K562 (cell line): Measurements from ENCODE around the gene GXYLT2. TPM values are rescaled to one million over a fixed set of nuclear protein-coding genes. Genes with fewer than 3 reads are reported as not detected.

ENCODE experiments used
- ATAC-seq: fragments of 200-7000 bp; cut with Tn5 transposase; 3 replicates; pipeline ENCODE4 v1.9.1; 2020; ENCODE audit warnings: moderate library complexity
- BruUV-seq: library from RNA; stranded (reverse); fragments of 400-500 nt; replicated peaks from 2 replicates; lab custom pipeline; 2021; lab: Mats Ljungman, UMichigan
- CTCF ChIA-PET: fragments of 300-600 bp; formaldehyde crosslinking; extraction: SDS; loops from one replicate; lab custom pipeline; 2021; ENCODE audit warnings: low intra/inter-chr PET ratio; lab: Yijun Ruan, JAX
- POLR2A ChIA-PET: fragments of 300-600, 350-650 bp; sonication (Branson Sonifier 250); formaldehyde crosslinking; extraction: SDS; loops from one replicate; lab custom pipeline; 2021; ENCODE audit warnings: antibody characterized with exemption, inconsistent platforms; lab: Yijun Ruan, JAX
- DNase-seq, 4 experiments: peaks; one replicate each; pipeline versions ENCODE4 v3.0.0 to v3.0.0-alpha.2; 2011 to 2018; ENCODE audit warnings: low spot score in 3 of 4, mixed read lengths in 3 of 4; ENCODE audit errors: extremely low read depth in 1 of 4
- FAIRE-seq: peaks from 2 replicates; lab custom pipeline; 2011; peaks lifted over from hg19 to GRCh38; lab: Jason Lieb, UNC
- H2AFZ ChIP-seq: 2 replicates; pipeline ENCODE4 v1.6.0; 2011; ENCODE audit warnings: low read depth, low read length, control low read depth, inconsistent platforms
- H3K27ac ChIP-seq: fragments of 200-600 bp; 3 replicates; pipeline ENCODE4 v1.8.0; 2011; ENCODE audit warnings: low read depth, mild to moderate bottlenecking, control low read depth, inconsistent platforms, low read length, moderate library complexity, mixed read lengths; ENCODE audit errors: extremely low read depth
- H3K27me3 ChIP-seq, 2 experiments: fragments of 300-600 bp in 1 of 2; 2 replicates in 1 of 2; 3 replicates in 1 of 2; pipeline versions ENCODE4 v1.6.0 to v1.8.0; 2011; ENCODE audit warnings: inconsistent platforms in 2 of 2, low read length in 2 of 2, mild to moderate bottlenecking in 1 of 2, mixed read lengths in 1 of 2, moderate library complexity in 1 of 2; ENCODE audit not compliant: control insufficient read depth in 2 of 2, insufficient read depth in 2 of 2
- H3K36me3 ChIP-seq: fragments of 300-600 bp; 3 replicates; pipeline ENCODE4 v1.8.0; 2011; ENCODE audit warnings: mild to moderate bottlenecking, low read length, inconsistent platforms; ENCODE audit not compliant: control insufficient read depth, insufficient read depth
- H3K4me1 ChIP-seq, 2 experiments: fragments of 200-600 bp in 1 of 2; replicated peaks in 1 of 2; 2 replicates in 1 of 2; 3 replicates in 1 of 2; pipeline versions ENCODE4 v1.5.1 to v1.8.0; 2011; ENCODE audit warnings: inconsistent platforms in 2 of 2, low read length in 2 of 2, mild to moderate bottlenecking in 1 of 2, mixed read lengths in 1 of 2, moderate library complexity in 1 of 2; ENCODE audit not compliant: control insufficient read depth in 2 of 2, insufficient read depth in 2 of 2
- H3K4me2 ChIP-seq: 2 replicates; pipeline ENCODE4 v1.6.1; 2011; ENCODE audit warnings: low read length, control low read depth, inconsistent platforms, mixed read lengths; ENCODE audit not compliant: insufficient read depth
- H3K4me3 ChIP-seq: fragments of 200-600 bp; sonication (generic), shearing (Covaris generic); 2 replicates; pipeline ENCODE4 v1.5.1; 2016; ENCODE audit warnings: control low read depth, inconsistent platforms
- H3K79me2 ChIP-seq: fragments of 200-600 bp; 3 replicates; pipeline ENCODE4 v1.8.0; 2011; ENCODE audit warnings: low read length, inconsistent platforms; ENCODE audit not compliant: control insufficient read depth, insufficient read depth
- H3K9ac ChIP-seq, 2 experiments: 2 replicates each; pipeline versions ENCODE4 v1.6.0 to v1.6.1; 2011; ENCODE audit warnings: low read depth in 2 of 2, low read length in 2 of 2, control low read depth in 1 of 2, inconsistent platforms in 1 of 2, mild to moderate bottlenecking in 1 of 2, mixed read lengths in 1 of 2; ENCODE audit not compliant: insufficient read depth in 1 of 2
- H3K9me1 ChIP-seq: one replicate; pipeline ENCODE4 v1.6.0; 2011; ENCODE audit warnings: inconsistent platforms, mild to moderate bottlenecking, low read length, moderate library complexity; ENCODE audit not compliant: control insufficient read depth, insufficient read depth
- H3K9me3 ChIP-seq: replicated peaks from 2 replicates; pipeline ENCODE4 v1.5.1; 2011; ENCODE audit warnings: low read depth, low read length, inconsistent platforms; ENCODE audit not compliant: control insufficient read depth, insufficient read depth
- H4K20me1 ChIP-seq: replicated peaks from 2 replicates; pipeline ENCODE4 v1.6.1; 2011; ENCODE audit warnings: low read length, inconsistent platforms, mixed read lengths; ENCODE audit not compliant: control insufficient read depth, insufficient read depth
- CBFA2T3 ChIP-seq: fragments of 450-650 bp; IDR thresholded peaks from 2 replicates; pipeline ENCODE4 v1.6.1; 2017
- CREB1 ChIP-seq, 2 experiments: sonication (generic) in 1 of 2; formaldehyde crosslinking in 1 of 2; IDR thresholded peaks; 2 replicates each; pipeline versions ENCODE4 v1.6.1 to v1.8.0; 2012 to 2022; ENCODE audit warnings: inconsistent platforms in 1 of 2, mild to moderate bottlenecking in 1 of 2, missing genetic modification reagents in 1 of 2, moderate library complexity in 1 of 2
- CSDE1 ChIP-seq, 2 experiments: fragments of 450-650 bp; IDR thresholded peaks; 2 replicates each; pipeline ENCODE4 v1.6.1; 2016; ENCODE audit warnings: mild to moderate bottlenecking in 1 of 2
- ELF4 ChIP-seq: fragments of 450-650 bp; formaldehyde crosslinking; IDR thresholded peaks from 2 replicates; pipeline ENCODE4 v1.4.0; 2022; ENCODE audit warnings: missing genetic modification characterization
- ERF ChIP-seq: fragments of 450-650 bp; formaldehyde crosslinking; IDR thresholded peaks from 2 replicates; pipeline ENCODE4 v1.4.0; 2020; ENCODE audit warnings: mild to moderate bottlenecking, mixed read lengths
- GATA2 ChIP-seq: sonication (generic); formaldehyde crosslinking; IDR thresholded peaks from 2 replicates; pipeline ENCODE4 v1.4.0; 2020; ENCODE audit warnings: mild to moderate bottlenecking, missing genetic modification reagents
- HNRNPK ChIP-seq: fragments of 200-400 bp; formaldehyde crosslinking; IDR thresholded peaks from one replicate; pipeline ENCODE4 v1.6.1; 2018; ENCODE audit warnings: mild to moderate bottlenecking, low read depth, low read length; ENCODE audit not compliant: poor library complexity, severe bottlenecking
- LARP7 ChIP-seq: fragments of 450-650 bp; IDR thresholded peaks from 2 replicates; pipeline ENCODE4 v1.6.1; 2016
- RAD21 ChIP-seq, 2 experiments: fragments of 250-450 bp in 1 of 2; fragments of 450-650 bp in 1 of 2; sonication (Bioruptor Pico) in 1 of 2; formaldehyde crosslinking in 1 of 2; IDR thresholded peaks in 1 of 2; conservative IDR thresholded peaks in 1 of 2; 2 replicates each; pipeline versions ENCODE4 v1.4.0 to v1.8.0; 2020 to 2022; ENCODE audit warnings: mild to moderate bottlenecking in 2 of 2, moderate library complexity in 1 of 2
- RCOR1 ChIP-seq, 2 experiments: IDR thresholded peaks; 2 replicates each; pipeline ENCODE4 v1.6.1; 2012; ENCODE audit warnings: low read depth in 2 of 2, low read length in 2 of 2, borderline replicate concordance in 1 of 2, improper control_type of control experiment in 1 of 2
- SUPT5H ChIP-seq: fragments of 450-650 bp; IDR thresholded peaks from 2 replicates; pipeline ENCODE4 v1.6.1; 2016
- TAL1 ChIP-seq: fragments of 450-650 bp; IDR thresholded peaks from 2 replicates; pipeline ENCODE4 v1.6.1; 2016; ENCODE audit warnings: mild to moderate bottlenecking
- ZBED1 ChIP-seq: IDR thresholded peaks from 2 replicates; pipeline ENCODE4 v1.6.1; 2014
- ZNF121 ChIP-seq: sonication (generic); formaldehyde crosslinking; conservative IDR thresholded peaks from 2 replicates; pipeline ENCODE4 v1.8.0; 2022; ENCODE audit warnings: missing genetic modification reagents
- ZNF589 ChIP-seq: fragments of 200-800 bp; sonication (Bioruptor generic); IDR thresholded peaks from 2 replicates; pipeline ENCODE4 v1.6.1; 2016; ENCODE audit warnings: low read depth, missing genetic modification characterization, missing compliant biosample characterization
- ZNF766 ChIP-seq: fragments of 200-800 bp; sonication (Bioruptor generic); conservative IDR thresholded peaks from 2 replicates; pipeline ENCODE4 v1.6.1; 2016; ENCODE audit warnings: missing genetic modification characterization, missing compliant biosample characterization
- WGBS: fragments of 100-300 bp; shearing (Covaris generic); methylation state at CpG from one replicate; pipeline ENCODE4 v1.1.6; 2016; ENCODE audit warnings: low coverage, mixed read lengths; ENCODE audit not compliant: insufficient coverage; ENCODE audit errors: missing lambda C conversion rate; 5-methylcytosine and 5-hydroxymethylcytosine counted together
- in situ Hi-C: fragments of 300-500 bp; cut with MboI; formaldehyde crosslinking; loops from 4 replicates; pipeline ENCODE4 v1.15.0; 2018; ENCODE audit warnings: inconsistent platforms, mixed read lengths
- intact Hi-C: fragments of 100-400 bp; cut with micrococcal nuclease; formaldehyde crosslinking; loops from 2 replicates; pipeline ENCODE4 v1.14.2; 2022
- polyA plus RNA-seq, 8 experiments: library from polyadenylated mRNA; depleted of rRNA in 4 of 8; stranded (reverse) in 5 of 8; unstranded in 3 of 8; fragments of >200 nt; fragmentation: Nextera tagmentation in 2 of 8; fragmentation: Illumina TruSeq in 1 of 8; extraction: Ambion mirVana in 2 of 8; extraction: Trizol in 1 of 8; gene quantifications; 2 replicates each; pipeline versions ENCODE4 v1.2.1 to v1.2.3, GENCODE V29; 2011 to 2014; ENCODE audit warnings: inconsistent platforms in 1 of 8, missing spikeins in 1 of 8
- total RNA-seq, 7 experiments: library from RNA; depleted of rRNA in 6 of 7; stranded (reverse); fragments of >200 nt in 6 of 7; fragmentation: Illumina TruSeq in 2 of 7; extraction: Trizol in 2 of 7; gene quantifications; 2 replicates each; pipeline versions ENCODE4 v1.2.1 to v1.2.3, GENCODE V29; 2011 to 2021; ENCODE audit warnings: low replicate concordance in 1 of 7
- TF ChIP-seq, protein P1 (sequence below): fragments of 450-650 bp; conservative IDR thresholded peaks from 2 replicates; pipeline ENCODE4 v1.6.1; 2016; ENCODE audit warnings: missing genetic modification characterization, low read depth, mild to moderate bottlenecking, missing compliant biosample characterization, moderate library complexity

The GXYLT2 gene
- total and polyA plus RNA-seq, 9 of the 15 experiments (the other 6 are each of a cell fraction or from before 2014, with no cell fraction given): 0.71 to 6.0 (median 3.3) TPM

DNA sequence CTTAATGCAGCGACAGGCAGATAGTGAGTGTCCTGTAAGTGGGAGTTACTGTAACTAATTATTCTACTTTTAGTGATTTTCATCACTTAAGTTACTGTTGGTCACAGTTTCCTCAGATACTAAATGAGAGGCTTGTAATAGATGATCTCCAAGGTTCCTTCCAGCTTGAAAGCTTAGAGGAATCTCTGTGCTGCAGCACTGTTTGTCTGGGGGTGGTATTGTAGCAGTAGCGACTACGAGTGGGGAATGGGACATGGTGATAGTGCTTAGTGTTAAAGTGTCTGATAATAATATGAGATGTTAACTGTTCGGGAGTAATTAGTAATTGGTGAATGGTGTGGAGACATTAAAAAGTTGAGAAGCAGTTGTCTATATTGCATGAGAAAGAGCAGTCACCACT is 121.2 kb downstream of the GXYLT2 start:
- Histone ChIP-seq H3K9me3 (no peaks in the 10 kb centered on the region), H3K27me3 (no peaks in the 10 kb centered on the region), H3K27ac (no peak overlapping the region; the same call in 2 of the 3 replicates), H3K4me1 (no peaks in the 10 kb centered on the region; a peak in 2 of 5 replicates), H3K9ac (no peak overlapping the region; a peak in 1 of 4 replicates), H4K20me1 (peaks cover 33% of the 10 kb centered on the region), H3K36me3 (peaks cover 69% of the 10 kb centered on the region), H3K79me2 (peaks cover 100% of the 10 kb centered on the region), H2AFZ (no peak overlapping the region), H3K4me2 (no peak overlapping the region), H3K4me3 (no peak overlapping the region), H3K9me1 (no peaks in the 10 kb centered on the region)
- ATAC-seq (peak; percentile 54), FAIRE-seq (no peak), DNase-seq (no peak)
- ChIA-PET CTCF (no interaction called here), POLR2A (interaction anchor here (1.1 to 3.2 kb wide), 3 partner anchors 12 to 1053 kb away, joined by 3 to 12 read pairs (median 3); partner anchors contain the start of gene PPP4R2)
- in situ Hi-C loops (no loop called here), intact Hi-C loops (no loop called here)
- WGBS: 39% methylated on average over 4 of the region's 4 CpGs
- no TSS peak for BruUV-seq
- TF ChIP-seq CBFA2T3: 0 out of 2 replicates have a peak, but pooled peaks have one; percentile 8
- TF ChIP-seq CSDE1 (IDR thresholded peaks at IDR 0.05): no peak

GRCh38 chr3:73009750-73010149 is 121.9 kb downstream of the GXYLT2 start:
- Histone ChIP-seq H3K4me3 (no peak overlapping the region), H4K20me1 (peaks cover 29% of the 10 kb centered on the region), H3K4me2 (no peak overlapping the region), H3K9me1 (no peaks in the 10 kb centered on the region), H3K36me3 (peaks cover 66% of the 10 kb centered on the region), H3K27ac (no peak overlapping the region), H3K9ac (no peak overlapping the region), H3K9me3 (no peaks in the 10 kb centered on the region), H3K27me3 (no peaks in the 10 kb centered on the region), H2AFZ (no peak overlapping the region), H3K4me1 (no peaks in the 10 kb centered on the region; a peak in 2 of 5 replicates), H3K79me2 (peaks cover 100% of the 10 kb centered on the region)
- POLR2A ChIA-PET: interaction anchor here (0.6 to 3.2 kb wide), 5 partner anchors 11 to 36 kb away, joined by 3 to 12 read pairs (median 3); partner anchors contain the start of gene PPP4R2
- in situ Hi-C loops (no loop called here), intact Hi-C loops (no loop called here)
- no peak for ATAC-seq
- FAIRE-seq: no peak
- no peak for DNase-seq
- no TSS peak for BruUV-seq
- 73% methylated on average over 3 of the region's 3 CpGs for WGBS
- CTCF ChIA-PET: no interaction called here
- TF ChIP-seq ZBED1 (no peak), ELF4 (CRISPR knock-in tag) (no peak), TAL1 (no peak), HNRNPK (no peak), ZNF121 (CRISPR knock-in tag) (no peak), ERF (CRISPR knock-in tag) (no peak), ZNF589 (CRISPR knock-in tag) (no peak), SUPT5H (no peak), GATA2 (no peak), LARP7 (no peak), RAD21 (CRISPR knock-in tag; conservative IDR thresholded peaks at IDR 0.05 in 1 of 2, IDR thresholded peaks at IDR 0.05 in 1 of 2) (no peak), ZNF766 (no peak), CREB1 (IDR thresholded peaks at IDR 0.05) (no peak), CREB1 (CRISPR knock-in tag; IDR thresholded peaks at IDR 0.05) (no peak), CBFA2T3 (no peak), RCOR1 (IDR thresholded peaks at IDR 0.05; ENCODE audit: borderline replicate concordance in 1 of 2, low read depth in 2 of 2, low read length in 2 of 2) (no peak)
- TF ChIP-seq, protein P1, sequence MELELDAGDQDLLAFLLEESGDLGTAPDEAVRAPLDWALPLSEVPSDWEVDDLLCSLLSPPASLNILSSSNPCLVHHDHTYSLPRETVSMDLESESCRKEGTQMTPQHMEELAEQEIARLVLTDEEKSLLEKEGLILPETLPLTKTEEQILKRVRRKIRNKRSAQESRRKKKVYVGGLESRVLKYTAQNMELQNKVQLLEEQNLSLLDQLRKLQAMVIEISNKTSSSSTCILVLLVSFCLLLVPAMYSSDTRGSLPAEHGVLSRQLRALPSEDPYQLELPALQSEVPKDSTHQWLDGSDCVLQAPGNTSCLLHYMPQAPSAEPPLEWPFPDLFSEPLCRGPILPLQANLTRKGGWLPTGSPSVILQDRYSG (tag): no peak
